ENCODE results near the gene SNRPD3. TPM values are rescaled to one million over a fixed set of nuclear protein-coding genes. Genes with fewer than 3 reads are reported as not detected.
"Not testable (repeated sequence)": the region's sequence is repeated elsewhere in the genome, so short reads cannot be mapped to it uniquely, and the experiment has no call there.

The SNRPD3 gene
- total RNA-seq (2014; rRNA removed; shearing (Covaris generic)): 222 and 379 TPM in 2 replicates

DNA sequence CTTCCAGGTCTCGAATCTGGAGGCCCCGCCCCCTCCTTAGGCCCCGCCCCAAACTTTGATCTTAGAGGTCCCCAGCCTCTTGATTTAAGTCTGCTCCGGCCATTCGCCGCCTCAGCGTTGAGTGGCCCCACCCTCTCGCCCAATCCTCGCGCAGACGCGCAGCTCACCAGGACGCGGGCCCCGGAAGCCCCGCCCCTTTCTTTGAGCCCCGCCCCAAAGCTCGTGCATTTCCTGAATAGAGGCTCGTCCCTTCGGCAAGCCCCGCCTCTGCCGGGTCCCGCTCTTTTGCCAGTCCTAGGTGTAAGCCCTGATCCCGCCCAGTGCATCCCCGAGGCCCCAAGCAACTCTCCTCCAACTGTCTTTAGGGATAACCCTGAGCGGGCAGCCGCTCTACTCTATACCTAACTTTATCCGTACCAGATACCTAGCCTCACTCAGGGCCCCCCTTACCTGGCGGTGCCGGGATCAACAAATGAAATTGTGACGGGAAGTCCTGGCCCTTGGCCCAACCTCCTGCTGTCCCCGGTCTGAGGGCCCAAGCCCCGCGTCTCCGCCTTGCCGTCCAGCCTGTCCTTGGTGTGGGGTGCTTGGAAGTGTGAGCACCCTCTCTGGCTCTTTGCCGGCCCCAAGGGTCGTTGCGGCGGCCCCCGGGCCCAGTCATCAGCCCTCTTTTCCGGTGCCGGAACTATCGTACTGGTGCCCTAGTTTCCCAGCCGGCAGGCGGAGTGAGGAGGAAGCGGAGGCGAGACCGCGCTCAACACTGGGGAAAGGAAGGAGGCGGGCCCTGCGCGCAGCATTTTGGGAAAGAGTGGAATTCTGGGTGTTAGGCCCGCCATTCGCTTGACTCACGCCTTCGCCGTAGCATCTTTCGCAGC lies at the start of gene SNRPD3:
Gene SNRPD3, plus strand, starts transcription at position 835 of the 875 bp plus-strand sequence. CDS start 1,676 bp downstream, outside the sequence.
- peak; percentile 95 for DNase-seq (ENCODE audit: low read depth)

DNA sequence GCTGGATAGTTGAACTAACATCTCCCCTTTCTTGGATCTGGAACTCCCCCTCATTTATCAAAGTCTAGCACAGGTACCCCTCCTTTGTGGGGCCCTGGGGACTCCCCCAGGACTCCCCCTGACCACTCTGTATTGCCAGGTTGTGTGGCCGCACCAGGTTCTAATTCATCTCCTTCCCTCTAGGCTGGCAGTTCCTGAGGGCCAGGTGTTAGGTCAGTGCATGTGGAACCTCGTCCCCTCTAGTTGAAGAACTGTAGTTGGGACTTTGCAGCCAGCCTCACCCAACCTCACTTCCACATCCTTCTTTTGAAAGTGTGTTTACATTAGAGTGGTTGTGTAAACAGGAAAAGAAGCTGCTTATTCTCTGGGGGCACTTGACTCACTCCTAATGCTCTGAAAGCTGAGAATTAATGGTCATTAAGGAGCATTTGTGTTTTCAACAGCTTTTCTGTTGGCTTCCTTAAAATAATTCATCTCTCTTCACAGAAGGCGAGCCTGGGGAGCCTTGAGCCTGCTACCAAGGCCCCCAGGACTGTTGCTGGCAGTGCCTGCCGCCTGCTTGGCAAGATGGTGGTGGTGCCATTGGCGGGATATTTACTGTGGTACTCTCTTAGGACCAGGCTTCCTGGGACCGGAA lies 48.9 kb upstream of the SNRPD3 start:
- DNase-seq (ENCODE audit: low read depth): peak; percentile 73

DNA sequence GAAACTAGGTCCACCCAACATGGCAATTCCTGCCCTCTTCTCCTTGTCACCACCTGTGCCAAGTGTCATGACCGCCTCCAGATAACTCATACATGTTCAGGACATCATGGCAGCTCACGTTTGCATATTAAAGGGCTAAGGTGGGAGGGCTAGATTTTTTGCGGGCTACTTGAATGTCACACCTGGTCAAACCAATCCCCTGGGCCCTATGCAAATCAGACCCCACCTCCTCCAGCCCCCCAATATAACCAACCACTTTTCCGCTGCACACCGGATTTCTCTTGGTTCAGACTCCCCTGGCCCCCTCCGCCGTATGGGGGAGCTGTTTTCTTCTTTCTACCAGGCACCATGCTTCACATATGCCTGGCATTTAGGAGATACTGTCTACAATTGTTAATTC lies 48.1 kb upstream of the SNRPD3 start:
- DNase-seq (ENCODE audit: low read depth): no peak

DNA sequence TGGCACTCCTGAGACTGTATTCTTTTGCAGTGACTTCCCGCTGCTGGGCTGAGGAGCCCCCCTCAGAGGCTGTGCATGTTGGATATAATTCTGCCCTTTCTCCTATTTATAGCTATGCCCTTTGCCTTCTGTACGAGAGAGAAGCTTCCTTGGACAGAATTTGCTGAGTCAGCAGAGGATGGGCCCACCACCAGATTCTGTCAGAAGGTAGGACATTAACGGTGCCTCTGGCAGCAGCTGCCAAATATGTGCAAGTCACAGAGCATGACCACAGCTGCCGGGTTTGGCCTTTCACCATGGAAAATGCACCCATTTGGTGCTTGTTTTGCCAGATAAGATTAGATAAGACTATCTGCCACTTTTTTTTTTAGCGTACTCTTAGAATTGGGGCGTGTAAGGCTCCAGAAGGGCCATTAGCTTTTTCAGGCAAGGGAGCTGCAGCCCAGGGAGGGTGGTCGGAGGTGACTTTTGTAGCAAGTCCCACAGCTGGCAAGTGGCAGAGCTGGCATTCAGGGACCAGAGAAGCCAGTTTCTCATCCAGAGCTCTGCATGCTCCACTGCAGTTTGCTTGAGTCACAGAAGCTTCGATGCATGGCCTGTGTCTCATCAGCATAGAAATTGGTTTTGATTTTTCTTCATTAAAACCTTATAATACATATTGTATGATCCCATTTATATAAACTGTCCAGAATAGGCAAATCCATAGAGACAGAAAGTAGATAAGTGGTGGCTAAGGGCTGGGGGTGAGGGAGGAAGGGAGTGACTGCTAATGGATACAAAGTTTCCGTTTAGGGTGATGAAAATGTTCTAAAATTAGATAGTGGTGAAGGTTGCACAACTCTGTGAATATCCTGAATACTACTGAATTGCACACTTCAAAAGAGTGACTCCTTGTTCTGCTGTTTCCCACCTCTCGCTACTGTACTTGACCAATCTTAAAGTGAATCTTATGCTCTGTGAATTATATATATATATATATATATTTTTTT lies 44.9 kb upstream of the SNRPD3 start:
- DNase-seq (ENCODE audit: low read depth): peak; percentile 11

DNA sequence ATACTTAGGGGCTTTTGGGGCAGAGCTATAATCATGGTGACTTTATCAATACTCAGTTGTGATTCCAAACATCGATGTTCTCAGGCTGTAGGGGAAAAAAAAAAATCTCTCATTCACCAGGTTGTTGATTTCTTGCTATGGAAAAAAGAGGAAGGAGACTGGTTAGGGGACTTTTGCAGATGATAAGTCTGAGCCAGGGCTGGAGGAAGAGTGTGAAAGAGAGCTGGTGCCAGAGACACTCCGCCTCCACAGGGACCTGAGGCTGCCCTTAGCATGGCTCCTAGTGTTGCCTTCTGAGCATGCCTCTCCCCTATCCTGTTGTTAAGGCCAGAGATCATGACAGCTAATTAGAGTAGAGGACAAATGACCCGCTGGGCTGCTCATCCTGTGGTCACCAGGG lies 43.8 kb upstream of the SNRPD3 start:
- no peak for DNase-seq (ENCODE audit: low read depth)

DNA sequence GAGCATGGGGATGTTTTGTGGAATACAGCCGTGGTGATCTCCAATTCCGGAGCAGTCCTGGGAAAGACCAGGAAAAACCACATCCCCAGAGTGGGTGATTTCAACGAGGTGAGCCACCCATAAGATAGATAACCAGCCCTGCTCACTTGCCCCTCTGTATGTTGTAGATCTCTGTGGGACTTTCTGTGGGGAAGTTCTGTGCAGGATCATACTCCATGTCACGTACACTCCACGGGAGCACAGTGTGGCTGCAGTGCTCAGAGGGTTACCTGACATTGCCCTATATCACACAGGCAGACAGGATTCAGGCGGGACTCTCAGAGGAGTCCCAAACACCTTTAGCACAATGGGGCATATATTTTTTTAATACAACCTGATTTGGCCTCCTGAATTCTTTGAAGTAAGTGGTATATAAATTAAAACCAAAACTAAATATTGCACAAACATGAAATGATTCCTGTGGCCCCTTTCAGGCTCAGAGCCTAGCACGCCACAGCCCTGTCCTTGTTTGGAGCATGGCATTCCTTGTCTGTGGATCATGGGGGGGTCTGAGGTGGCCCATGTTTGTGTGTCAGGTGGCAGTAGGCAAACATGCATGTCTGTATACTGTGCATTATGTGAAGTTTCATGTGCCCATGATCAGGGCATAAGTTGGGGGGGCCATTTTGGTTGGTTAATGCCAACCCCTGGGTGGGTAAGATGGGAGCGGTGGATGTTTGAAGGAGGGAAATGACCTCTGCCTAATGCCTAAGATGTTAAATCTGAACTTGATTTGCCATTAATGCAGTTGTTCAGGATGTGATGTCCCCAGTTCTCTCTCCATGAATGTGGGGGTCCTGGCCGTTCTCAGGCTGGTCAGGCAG lies 42.2 kb upstream of the SNRPD3 start:
- no peak for DNase-seq (ENCODE audit: low read depth)

DNA sequence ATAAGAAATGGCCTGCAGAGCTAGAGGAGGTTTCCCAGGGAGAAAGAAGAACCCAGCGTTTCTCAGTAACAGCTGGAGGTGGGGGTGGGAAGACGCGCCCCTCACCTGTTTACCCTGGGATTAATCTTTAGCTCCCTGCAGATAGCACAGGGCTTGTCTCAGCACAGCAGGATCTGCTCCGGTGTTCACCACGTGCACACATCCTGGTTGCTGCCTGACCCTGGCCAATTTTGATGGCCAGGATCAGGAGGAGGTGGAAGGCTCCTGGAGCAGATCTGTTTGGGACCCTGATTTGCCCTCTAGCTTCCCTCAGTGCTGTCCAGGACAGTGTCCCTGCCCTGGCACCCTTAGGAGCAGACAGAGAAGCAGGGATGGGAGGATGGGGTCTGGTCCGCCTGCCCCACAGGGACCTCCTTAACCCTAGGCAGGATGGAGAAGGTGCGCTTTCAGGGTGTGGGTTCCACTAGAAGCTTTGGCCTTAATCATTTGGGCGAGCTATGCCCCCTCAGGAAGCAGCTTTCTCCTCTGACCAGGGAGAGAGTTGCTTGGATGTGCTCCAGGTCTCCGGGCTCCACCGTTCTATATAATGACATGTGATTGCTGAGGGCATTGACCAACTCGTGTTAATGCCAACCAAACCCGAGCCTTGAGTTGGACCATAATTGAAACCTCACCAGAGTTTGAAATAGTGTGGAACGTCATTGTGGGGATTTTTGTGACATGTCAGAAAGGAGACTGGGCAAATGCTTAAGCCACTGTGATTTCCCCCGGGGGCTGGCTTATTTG lies 41.4 kb upstream of the SNRPD3 start:
- DNase-seq (ENCODE audit: low read depth): no peak

DNA sequence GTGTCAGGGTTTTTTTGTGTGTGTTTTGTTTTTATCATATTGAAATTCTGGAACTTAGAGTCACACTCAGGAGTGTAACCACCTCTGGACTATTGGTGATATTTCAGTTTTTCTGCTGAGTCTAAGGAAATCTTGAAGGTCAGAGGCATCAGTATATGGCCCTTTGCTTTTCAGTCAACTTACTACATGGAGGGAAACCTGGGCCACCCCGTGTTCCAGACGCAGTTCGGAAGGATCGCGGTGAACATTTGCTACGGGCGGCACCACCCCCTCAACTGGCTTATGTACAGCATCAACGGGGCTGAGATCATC lies 40.8 kb upstream of the SNRPD3 start:
- DNase-seq (ENCODE audit: low read depth): no peak

DNA sequence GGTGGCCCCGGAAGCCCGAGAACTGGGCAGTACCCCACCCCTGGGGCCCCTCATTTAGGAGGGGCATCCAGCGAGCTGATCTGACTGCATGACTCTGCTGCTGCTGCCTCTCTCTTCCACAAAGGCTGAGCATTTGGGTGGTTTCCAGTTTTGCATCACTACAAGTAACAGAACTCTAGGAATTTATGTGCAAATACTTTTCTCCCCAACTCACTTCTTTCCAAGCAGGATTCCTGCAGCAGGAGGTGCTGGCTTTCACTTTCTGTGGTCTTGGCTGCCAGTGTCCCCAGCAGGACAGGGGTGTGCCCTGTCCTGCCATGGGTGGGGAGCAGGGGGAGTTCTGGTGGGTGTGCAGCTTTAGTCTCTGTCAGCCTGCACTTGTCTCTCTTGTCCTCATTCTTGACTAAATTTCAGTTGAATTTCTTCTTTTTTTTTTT lies 39.5 kb upstream of the SNRPD3 start:
- peak; percentile 81 for DNase-seq (ENCODE audit: low read depth)

DNA sequence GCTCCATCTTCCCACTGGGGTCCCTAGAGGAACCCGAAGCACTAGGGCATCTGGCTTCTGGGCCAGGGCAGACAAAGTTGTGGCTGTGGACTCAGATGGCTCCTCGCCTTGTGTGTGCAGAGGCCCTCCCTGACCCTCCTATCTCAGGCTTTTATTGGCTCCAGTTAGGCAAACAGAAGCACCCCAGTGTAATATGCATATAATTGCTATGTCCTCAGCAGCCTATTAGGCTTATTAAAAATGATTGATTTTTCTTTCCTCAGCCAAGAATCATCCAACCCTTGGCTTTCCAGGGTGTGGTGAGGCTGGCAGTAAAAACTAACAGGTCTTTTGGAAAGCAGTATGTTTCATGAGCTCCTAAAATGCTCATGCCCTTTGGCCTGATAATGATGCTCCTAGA lies 38.4 kb upstream of the SNRPD3 start:
- DNase-seq (ENCODE audit: low read depth): no peak

DNA sequence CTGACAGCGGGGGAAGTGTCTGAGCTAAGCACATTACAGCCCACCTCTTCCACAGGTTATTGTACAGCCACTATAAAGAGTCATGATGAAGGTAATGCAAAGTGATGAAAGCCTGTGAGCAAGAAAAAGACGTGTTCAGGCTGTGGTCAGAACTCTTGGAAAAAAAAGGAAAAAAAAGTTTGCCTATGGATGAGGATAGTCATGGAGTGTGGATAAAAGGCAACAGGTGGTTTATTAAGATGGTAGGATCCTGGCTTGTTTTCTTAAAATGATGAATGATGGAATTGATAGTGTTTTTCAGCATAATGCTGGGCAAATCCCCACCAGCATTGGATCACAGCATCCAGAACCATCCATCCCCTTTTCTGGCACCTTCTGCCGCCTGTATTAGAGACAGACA lies 37.6 kb upstream of the SNRPD3 start:
- no peak for DNase-seq (ENCODE audit: low read depth)

DNA sequence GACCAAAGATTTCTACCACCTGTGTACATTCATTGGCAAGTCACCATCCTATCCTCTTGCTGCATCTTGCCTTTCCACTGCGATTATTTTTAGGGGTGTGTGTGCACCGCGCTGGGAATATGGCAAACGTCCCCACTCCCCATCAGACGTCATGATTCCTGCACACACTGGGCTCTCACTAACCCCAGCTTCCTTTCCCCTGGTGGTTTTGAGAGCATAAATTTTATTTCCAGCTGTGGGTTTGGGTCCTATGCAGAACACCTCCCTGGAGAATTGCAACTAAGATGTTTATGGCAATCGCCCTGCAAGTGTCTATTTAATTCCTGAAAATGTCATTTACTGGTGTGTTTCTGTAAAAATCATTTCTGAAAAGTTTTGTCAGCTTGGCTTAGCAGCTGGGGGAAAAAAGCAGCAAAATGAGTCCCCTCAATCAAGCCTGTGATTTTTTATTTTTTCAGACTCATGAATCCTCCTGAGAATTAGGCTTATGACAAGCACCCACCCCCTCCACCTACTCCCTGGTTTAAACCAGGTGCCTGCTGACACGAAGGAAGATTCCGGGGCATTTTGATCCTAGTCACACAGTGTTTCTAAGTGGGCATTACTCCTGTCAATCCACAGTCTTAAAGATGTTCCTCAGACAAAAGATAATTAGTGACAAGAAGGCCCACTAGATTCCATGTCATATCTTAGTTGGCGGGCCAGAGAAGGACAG lies 36.9 kb upstream of the SNRPD3 start:
- DNase-seq (ENCODE audit: low read depth): no peak

DNA sequence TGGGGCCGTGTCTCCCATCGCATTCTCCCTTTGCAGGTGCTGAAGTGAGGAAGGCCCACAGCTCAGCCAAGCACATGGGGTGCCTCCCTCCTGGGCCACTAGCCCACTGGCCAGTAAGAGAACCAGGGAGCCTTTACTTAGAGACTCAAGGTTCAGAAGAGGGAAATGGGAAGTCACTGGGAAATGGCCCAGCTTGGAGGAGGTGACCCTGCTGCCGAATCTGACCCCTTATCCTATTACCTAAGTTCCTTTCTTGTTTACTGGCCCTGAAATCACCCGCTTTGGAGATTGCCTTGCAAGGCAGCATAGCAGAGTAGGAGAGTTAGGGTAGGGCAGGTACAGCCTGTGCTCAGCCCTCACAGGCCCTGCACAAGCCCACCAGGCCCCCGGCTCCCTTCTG lies 36.3 kb upstream of the SNRPD3 start:
- no peak for DNase-seq (ENCODE audit: low read depth)

DNA sequence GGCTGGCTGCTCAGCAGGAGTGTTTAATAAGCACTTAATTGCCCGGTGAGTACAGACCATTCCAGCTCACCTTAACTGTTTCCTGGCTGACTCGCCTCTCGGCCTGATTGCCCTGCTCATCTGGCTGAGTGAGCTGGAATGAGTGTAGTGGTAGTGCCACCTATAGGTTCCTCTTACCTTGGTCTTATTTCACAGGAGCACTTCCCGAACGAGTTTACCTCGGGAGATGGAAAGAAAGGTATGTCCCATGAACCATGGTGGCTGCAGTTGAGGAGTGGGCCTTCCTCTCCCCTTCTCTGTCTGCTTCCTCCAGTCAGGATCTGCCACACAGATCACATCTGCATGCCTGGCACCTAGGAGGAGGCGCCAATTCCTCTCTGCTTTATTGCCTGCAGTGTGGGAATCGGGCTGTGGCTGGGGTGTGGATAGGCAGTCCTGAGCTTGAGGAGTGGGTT lies 34.0 kb upstream of the SNRPD3 start:
- peak; percentile 78 for DNase-seq (ENCODE audit: low read depth)

DNA sequence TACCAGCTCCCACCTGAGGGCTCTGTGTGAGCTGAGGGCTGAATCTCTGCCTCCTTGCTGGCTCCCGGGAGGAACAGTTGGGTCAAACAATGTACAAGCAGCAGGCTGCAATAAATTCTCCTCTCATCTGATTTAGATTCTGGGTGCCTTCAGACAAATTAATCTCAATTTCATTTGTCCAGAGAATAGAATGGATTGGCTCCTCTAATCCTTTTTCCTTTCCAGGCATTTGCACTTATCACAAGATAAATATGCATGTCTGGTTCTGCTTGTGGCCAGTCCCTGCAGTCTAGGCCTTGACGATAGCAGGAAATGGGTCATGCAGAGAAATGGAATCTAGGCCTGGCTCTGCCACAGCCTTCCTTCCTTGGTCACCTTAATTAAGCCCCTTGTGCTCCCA lies 31.9 kb upstream of the SNRPD3 start:
- peak; percentile 15 for DNase-seq (ENCODE audit: low read depth)

DNA sequence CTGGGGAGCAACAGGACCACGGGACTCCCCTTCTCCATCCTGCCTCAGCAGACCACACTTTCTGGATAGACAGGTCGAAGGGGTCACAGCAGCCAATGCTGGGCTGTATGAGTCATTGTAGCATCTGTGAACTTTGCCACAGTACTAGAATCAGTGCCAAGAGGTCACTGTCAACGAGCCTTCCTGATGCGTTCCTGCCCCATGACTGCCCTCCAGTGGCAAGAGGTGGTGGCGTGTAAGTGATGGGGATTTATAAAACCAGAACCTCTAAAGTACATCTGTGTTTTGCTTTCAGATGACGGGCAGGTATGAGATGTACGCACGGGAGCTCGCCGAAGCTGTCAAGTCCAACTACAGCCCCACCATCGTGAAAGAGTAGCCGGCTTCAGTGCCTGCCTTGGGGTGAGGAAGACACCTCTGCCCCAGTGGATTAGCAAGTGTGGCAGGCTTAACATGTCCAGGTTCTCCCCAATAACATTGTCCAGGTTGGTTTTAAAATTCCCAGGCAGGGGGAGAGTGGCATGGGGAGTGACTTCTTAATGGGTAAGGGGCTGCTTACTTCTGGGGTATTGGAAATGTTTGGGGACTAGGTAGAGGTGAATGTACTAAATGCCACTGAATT lies 30.3 kb upstream of the SNRPD3 start:
- DNase-seq (ENCODE audit: low read depth): peak; percentile 61

DNA sequence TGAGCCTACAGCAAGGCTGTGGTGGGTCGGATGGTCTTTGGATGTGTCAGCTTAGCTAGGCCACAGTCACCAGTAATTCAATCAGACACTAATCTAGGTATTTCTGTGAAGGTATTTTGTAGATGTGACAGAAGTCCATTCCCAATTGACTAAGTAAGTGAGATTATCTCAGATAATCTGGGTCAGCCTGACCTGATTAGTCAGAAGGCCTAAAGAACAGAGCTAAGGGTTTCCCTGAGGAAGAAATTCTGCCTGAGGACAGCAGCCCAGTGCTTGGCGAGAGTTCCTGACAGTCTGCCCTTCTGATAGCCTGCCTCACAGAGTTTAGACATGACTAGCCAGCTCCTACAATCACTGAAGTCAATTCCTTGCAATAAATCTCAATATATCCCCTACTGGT lies 29.6 kb upstream of the SNRPD3 start:
- peak; percentile 9 for DNase-seq (ENCODE audit: low read depth)

DNA sequence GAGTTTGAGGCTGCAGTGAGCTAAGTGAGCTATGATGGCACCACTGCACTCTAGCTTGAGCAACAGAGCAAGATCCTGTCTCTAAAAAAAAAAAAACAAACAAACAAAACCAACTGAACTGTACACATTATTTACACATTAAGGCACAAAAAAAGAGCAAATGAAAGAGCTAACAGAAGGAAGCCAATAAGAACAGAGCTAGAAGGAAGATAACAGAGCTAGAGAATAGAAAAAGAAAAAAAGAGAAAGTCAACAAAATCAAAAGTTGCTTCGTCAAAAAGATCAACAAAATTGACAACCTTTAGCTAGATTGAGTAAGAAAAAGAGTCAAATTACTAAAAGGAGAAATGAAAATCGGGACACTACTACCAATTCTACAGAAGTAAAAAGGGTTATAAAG lies 25.9 kb upstream of the SNRPD3 start:
- DNase-seq (ENCODE audit: low read depth): no peak

DNA sequence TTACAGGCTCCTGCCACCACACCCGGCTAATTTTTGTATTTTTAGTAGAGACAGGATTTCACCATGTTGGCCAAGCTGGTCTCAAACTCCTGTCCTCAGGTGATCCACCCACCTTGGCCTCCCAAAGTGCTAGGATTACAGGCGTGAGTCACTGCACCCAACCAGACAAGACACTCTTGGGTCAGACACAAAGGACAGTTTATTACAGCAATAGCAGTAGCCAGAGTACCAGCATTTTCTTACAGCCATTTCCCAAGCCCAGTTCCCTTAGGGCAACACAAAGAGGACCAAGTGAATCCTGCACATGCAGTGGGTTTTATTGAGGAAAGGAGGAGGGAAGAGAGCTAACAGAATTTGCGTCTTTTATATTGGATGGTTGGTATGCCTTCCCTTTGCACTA lies 24.8 kb upstream of the SNRPD3 start:
- DNase-seq (ENCODE audit: low read depth): not testable (repeated sequence)
